A549 (cell line): ENCODE data around the gene ABCC1.

ENCODE experiments used
- CTCF ChIP-seq: fragments of >200 bp; sonication (Bioruptor Twin); formaldehyde crosslinking; IDR thresholded peaks from 3 replicates; pipeline ENCODE4 v1.5.1; 2016
- EHMT2 ChIP-seq: fragments of 200-600 bp; sonication (generic); IDR thresholded peaks from 2 replicates; pipeline ENCODE4 v1.6.1; 2016; ENCODE audit warnings: antibody characterized with exemption, low read depth, mild to moderate bottlenecking, moderate library complexity
- FOSL2 ChIP-seq, 2 experiments: fragments of 450-650 bp in 1 of 2; fragments of >200 bp in 1 of 2; sonication (Bioruptor Twin) in 1 of 2; formaldehyde crosslinking; IDR thresholded peaks; 2 replicates each; pipeline versions ENCODE4 v1.5.0 to v1.6.1; 2016 to 2020; ENCODE audit warnings: mild to moderate bottlenecking in 1 of 2, moderate library complexity in 1 of 2
- PHF8 ChIP-seq: fragments of 200-600 bp; sonication (generic); IDR thresholded peaks from 2 replicates; pipeline ENCODE4 v1.6.1; 2016; ENCODE audit warnings: low read depth, mild to moderate bottlenecking, antibody characterized with exemption, moderate library complexity, borderline replicate concordance
- POLR2A ChIP-seq: IDR thresholded peaks from 2 replicates; pipeline ENCODE4 v1.6.1; 2012; ENCODE audit warnings: mild to moderate bottlenecking, low read length
- USF2 ChIP-seq: fragments of 450-650 bp; IDR thresholded peaks from 2 replicates; pipeline ENCODE4 v1.6.1; 2014; ENCODE audit warnings: antibody characterized with exemption

DNA sequence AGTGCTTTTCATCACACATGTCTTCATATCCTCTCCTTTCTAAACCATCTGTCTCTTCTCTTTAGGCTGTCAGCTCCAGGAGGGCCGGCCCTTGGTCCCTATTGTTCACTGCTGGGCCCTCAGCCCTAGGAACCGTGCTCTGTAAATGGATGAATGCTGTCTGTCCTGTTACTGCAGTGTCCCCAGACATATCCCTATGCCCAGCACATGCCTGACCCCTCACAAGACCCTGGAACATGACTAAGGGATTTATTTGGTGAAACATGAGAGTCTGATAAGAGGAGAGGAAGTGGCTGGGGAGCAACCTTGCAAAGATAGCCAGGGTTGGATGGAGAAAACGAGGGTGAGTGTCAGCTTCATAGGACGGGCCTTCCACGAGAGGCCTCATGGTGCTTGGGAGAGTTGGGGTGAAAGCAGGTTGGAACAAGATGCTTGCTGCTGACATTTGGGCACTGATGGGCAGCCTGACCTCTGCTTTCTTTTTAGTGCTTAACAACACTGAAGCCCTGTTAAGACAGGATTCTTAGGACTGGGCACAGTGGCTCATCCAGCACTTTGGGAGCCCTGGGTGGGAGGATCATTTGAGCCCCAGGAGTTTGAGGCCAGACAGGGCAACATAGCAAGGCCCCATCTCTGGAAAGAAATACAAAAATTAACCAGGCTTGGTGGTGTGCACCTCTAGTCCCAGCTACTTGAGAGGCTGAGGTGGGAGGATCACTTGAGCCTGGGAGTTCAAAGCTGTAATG, 39.0 kb downstream of the ABCC1 start:
- TF ChIP-seq CTCF (no peak), PHF8 (no peak), FOSL2 (IDR thresholded peaks at IDR 0.05) (no peak), FOSL2 (CRISPR knock-in tag; IDR thresholded peaks at IDR 0.05) (no peak), POLR2A (no peak), EHMT2 (no peak), USF2 (no peak)
